HUES64 (cell line): ENCODE measurements around the gene PPM1M.

Experiments used
- H3K27ac ChIP-seq: 2 replicates; pipeline ENCODE4 v1.7.0; 2013; ENCODE audit warnings: low read depth, low read length, inconsistent platforms
- H3K27me3 ChIP-seq: 2 replicates; pipeline ENCODE4 v1.6.1; 2013; ENCODE audit warnings: mild to moderate bottlenecking, low read length; ENCODE audit not compliant: insufficient read depth
- H3K36me3 ChIP-seq: 2 replicates; pipeline ENCODE4 v1.6.1; 2013; ENCODE audit warnings: mild to moderate bottlenecking, low read length; ENCODE audit not compliant: insufficient read depth
- H3K4me1 ChIP-seq: 2 replicates; pipeline ENCODE4 v1.6.1; 2013; ENCODE audit warnings: mild to moderate bottlenecking, low read length, moderate library complexity; ENCODE audit not compliant: insufficient read depth
- H3K4me3 ChIP-seq: 2 replicates; pipeline ENCODE4 v1.5.1; 2013; ENCODE audit warnings: mild to moderate bottlenecking, low read length, moderate library complexity
- H3K9ac ChIP-seq: 2 replicates; pipeline ENCODE4 v1.6.1; 2013; ENCODE audit warnings: mild to moderate bottlenecking, low read depth, low read length
- H3K9me3 ChIP-seq: 2 replicates; pipeline ENCODE4 v1.6.1; 2013; ENCODE audit warnings: low read depth, low read length; ENCODE audit not compliant: insufficient read depth
- WGBS: fragments of 150-250, 120-280 bp; methylation state at CpG from one replicate; pipeline ENCODE4 v1.1.7; 2013; ENCODE audit warnings: missing lambda C conversion rate; 5-methylcytosine and 5-hydroxymethylcytosine counted together

Gene PPM1M

DNA sequence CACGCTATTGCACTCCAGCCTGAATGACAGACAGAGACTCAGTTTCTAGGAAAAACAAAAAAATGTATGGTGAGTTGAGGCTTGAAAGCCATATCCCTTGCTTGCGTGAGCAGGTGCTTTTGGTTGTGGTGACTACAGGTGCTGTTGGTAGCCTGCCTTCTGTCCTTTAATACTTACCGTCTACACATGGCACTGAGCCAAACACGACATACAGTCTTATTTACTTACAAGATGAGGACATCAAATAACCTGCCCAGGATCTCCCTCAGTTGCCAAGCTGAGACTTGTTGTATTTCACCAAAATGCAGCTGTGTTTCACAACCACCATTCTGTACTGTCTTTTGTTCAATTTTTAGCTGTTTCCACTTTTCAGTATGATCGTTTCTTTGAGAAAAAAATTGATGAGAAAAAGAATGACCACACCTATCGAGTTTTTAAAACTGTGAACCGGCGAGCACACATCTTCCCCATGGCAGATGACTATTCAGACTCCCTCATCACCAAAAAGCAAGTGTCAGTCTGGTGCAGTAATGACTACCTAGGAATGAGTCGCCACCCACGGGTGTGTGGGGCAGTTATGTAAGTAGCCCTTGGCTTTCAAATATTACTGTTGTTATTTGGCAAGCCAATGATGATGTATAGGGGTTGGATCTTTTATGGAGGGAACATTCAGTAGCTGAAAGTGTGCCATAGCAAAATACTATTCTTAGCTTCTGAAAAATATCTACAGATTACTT, 41.1 kb upstream of the PPM1M start:
- Histone ChIP-seq H3K4me1 (no peaks in the 10 kb centered on the region), H3K4me3 (no peak overlapping the region), H3K27ac (no peak overlapping the region), H3K9me3 (no peaks in the 10 kb centered on the region), H3K27me3 (no peaks in the 10 kb centered on the region), H3K36me3 (peaks cover 95% of the 10 kb centered on the region), H3K9ac (no peak overlapping the region)
- WGBS = 95% methylated on average over 10 of the region's 10 CpGs

DNA sequence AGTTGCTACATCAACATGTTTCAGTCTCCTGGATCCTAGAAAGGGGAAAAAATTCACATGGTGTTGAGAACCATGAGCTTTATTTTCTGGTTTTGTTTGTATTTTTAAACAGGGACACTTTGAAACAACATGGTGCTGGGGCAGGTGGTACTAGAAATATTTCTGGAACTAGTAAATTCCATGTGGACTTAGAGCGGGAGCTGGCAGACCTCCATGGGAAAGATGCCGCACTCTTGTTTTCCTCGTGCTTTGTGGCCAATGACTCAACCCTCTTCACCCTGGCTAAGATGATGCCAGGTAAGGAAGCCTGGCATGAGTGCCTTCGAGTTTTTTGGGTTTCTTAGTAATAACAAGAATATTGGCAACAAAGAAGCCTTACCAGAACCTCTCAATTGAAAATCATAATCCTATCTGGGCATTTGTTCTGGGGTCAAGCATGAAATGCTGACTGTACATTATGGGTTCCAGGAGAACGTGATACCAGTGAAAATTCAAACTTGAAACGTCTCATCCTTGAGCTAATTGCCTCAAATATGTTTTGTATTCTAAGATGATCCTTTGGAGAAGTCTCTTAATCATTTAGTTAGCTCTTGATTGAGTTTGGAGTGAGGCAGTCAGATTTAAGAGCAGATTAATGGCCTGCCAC, 39.7 kb upstream of the PPM1M start:
- Histone ChIP-seq H3K27ac (no peak overlapping the region), H3K27me3 (no peaks in the 10 kb centered on the region), H3K36me3 (peaks cover 96% of the 10 kb centered on the region), H3K9ac (no peak overlapping the region), H3K4me3 (no peak overlapping the region), H3K4me1 (no peaks in the 10 kb centered on the region), H3K9me3 (no peaks in the 10 kb centered on the region)
- 96% methylated on average over 5 of the region's 6 CpGs for WGBS

GRCh38 chr3:52208556-52208955, 37.0 kb upstream of the PPM1M start:
- Histone ChIP-seq H3K36me3 (peaks cover 95% of the 10 kb centered on the region), H3K9ac (no peak overlapping the region), H3K4me1 (no peaks in the 10 kb centered on the region), H3K4me3 (no peak overlapping the region), H3K27me3 (no peaks in the 10 kb centered on the region), H3K9me3 (no peaks in the 10 kb centered on the region), H3K27ac (no peak overlapping the region)
- 93% methylated on average over 4 of the region's 4 CpGs for WGBS

GRCh38 chr3:52210037-52210436, 35.5 kb upstream of the PPM1M start:
- peaks cover 95% of the 10 kb centered on the region for H3K36me3 ChIP-seq

GRCh38 chr3:52210550-52211046, 35.0 kb upstream of the PPM1M start:
- H3K9me3 ChIP-seq = no peaks in the 10 kb centered on the region
- peaks cover 93% of the 10 kb centered on the region for H3K36me3 ChIP-seq
- H3K4me1 ChIP-seq = no peaks in the 10 kb centered on the region
- H3K27me3 ChIP-seq = no peaks in the 10 kb centered on the region
- no peak overlapping the region for H3K4me3 ChIP-seq
- H3K27ac ChIP-seq = no peak overlapping the region
- 95% methylated on average over 5 of the region's 6 CpGs for WGBS
- H3K9ac ChIP-seq = no peak overlapping the region

More at GRCh38 chr3:52210037-52210436, 35.5 kb upstream of the PPM1M start:
- Histone ChIP-seq H3K4me3 (no peak overlapping the region), H3K9ac (no peak overlapping the region), H3K27me3 (no peaks in the 10 kb centered on the region), H3K27ac (no peak overlapping the region), H3K9me3 (no peaks in the 10 kb centered on the region), H3K4me1 (no peaks in the 10 kb centered on the region)

DNA sequence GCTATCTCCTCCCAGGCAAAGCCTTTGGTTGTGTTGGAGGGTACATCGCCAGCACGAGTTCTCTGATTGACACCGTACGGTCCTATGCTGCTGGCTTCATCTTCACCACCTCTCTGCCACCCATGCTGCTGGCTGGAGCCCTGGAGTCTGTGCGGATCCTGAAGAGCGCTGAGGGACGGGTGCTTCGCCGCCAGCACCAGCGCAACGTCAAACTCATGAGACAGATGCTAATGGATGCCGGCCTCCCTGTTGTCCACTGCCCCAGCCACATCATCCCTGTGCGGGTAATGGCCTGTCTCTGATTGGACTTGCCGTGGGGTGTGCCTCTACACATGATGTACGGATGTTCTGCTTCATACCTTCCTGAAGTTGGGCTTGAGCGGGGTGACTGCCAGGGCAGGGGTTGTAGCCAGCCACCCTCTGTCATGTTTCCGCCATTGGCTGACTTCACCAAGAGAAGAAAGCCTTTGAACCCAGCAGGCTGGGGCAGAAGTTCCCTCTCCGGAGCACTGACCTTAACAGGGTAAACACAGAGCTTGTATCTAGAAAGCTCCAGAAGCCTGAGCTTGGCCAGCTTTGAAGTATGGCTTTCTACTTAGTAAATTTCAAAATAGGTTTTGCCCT, 34.2 kb upstream of the PPM1M start:
- Histone ChIP-seq H3K4me1 (no peaks in the 10 kb centered on the region), H3K27me3 (no peaks in the 10 kb centered on the region), H3K9me3 (no peaks in the 10 kb centered on the region), H3K36me3 (peaks cover 85% of the 10 kb centered on the region), H3K4me3 (no peak overlapping the region), H3K27ac (no peak overlapping the region), H3K9ac (no peak overlapping the region)
- 95% methylated on average over 18 of the region's 18 CpGs for WGBS

DNA sequence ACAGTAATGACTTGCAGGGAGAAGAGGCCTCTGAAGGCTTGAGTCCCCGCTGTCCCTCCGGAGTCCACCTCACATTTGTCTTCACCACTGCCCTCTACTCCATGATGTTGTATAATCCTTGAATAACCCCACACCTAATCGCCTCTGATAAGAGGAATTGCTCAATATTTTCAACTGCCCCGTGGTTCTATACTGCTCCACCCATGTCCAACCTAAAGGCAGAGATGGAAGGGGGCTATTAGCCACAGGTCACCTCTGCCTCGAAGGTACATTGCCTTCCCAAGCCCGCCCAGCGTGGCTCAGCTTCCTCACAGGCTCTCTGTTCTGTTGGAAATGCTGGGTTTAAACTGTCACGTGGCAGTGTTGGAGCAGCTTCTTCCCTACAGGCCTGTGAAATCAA, 32.6 kb upstream of the PPM1M start:
- Histone ChIP-seq H3K4me1 (no peaks in the 10 kb centered on the region), H3K36me3 (peaks cover 71% of the 10 kb centered on the region), H3K9ac (no peak overlapping the region), H3K27ac (no peak overlapping the region), H3K4me3 (no peak overlapping the region), H3K9me3 (no peaks in the 10 kb centered on the region), H3K27me3 (no peaks in the 10 kb centered on the region)
- 82% methylated on average over 8 of the region's 8 CpGs for WGBS

GRCh38 chr3:52213901-52214300, 31.7 kb upstream of the PPM1M start:
- Histone ChIP-seq H3K36me3 (peaks cover 62% of the 10 kb centered on the region), H3K4me3 (no peak overlapping the region), H3K4me1 (no peaks in the 10 kb centered on the region), H3K27ac (no peak overlapping the region), H3K9me3 (no peaks in the 10 kb centered on the region), H3K9ac (no peak overlapping the region), H3K27me3 (no peaks in the 10 kb centered on the region)

- no peak overlapping the region for H3K27ac ChIP-seq
- H3K4me3 ChIP-seq = no peak overlapping the region
- no peak overlapping the region for H3K9ac ChIP-seq
- H3K4me1 ChIP-seq = no peaks in the 10 kb centered on the region
- 98% methylated on average over 7 of the region's 7 CpGs for WGBS
- no peaks in the 10 kb centered on the region for H3K9me3 ChIP-seq
- peaks cover 48% of the 10 kb centered on the region for H3K36me3 ChIP-seq
- no peaks in the 10 kb centered on the region for H3K27me3 ChIP-seq
These were observed 30.2 kb upstream of the PPM1M start for GRCh38 chr3:52215351-52215750.

DNA sequence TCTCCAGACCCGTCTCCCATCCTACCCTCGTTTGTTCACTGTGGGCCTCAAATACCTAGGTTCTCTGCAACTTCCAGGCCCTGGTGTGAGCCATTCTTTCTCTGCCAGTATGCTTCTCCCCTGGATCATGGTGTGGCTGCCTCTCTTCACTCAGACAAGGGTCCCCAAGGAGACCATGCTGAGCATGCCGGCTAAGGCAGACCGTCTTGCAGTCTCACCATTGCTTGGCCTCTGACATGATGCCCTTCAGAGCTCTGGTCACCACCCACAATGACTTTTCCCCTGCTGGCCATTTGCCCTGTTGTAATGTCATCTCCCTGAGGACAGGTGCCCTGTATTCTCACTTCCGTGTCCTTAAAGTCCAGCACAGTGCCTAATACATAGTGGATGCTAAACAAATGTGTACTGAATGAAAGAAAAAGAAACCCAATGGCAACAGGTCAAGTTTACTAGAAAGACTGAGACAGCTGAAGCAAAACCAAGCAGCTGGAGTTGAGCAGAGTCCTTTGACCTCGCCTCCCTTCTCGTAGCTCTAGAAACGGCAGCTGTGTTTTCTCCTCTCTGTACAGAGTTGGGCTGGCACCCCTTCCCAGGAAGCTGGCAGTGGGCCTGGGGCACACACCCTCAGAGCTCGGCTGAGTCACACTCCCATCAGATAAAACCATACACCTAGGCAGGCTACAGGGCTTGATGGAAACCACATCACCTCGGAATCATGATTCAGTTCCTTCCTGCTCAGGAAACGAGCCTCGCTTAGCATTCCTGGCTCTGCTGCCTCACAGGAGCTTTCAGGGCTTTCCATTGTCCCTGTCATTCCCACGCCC, 28.8 kb upstream of the PPM1M start:
- H3K4me3 ChIP-seq = no peak overlapping the region
- H3K9ac ChIP-seq = no peak overlapping the region
- H3K27ac ChIP-seq = no peak overlapping the region
- H3K4me1 ChIP-seq = no peaks in the 10 kb centered on the region
- H3K27me3 ChIP-seq = no peaks in the 10 kb centered on the region
- H3K36me3 ChIP-seq = peaks cover 34% of the 10 kb centered on the region
- 87% methylated on average over 13 of the region's 13 CpGs for WGBS
- H3K9me3 ChIP-seq = no peaks in the 10 kb centered on the region

DNA sequence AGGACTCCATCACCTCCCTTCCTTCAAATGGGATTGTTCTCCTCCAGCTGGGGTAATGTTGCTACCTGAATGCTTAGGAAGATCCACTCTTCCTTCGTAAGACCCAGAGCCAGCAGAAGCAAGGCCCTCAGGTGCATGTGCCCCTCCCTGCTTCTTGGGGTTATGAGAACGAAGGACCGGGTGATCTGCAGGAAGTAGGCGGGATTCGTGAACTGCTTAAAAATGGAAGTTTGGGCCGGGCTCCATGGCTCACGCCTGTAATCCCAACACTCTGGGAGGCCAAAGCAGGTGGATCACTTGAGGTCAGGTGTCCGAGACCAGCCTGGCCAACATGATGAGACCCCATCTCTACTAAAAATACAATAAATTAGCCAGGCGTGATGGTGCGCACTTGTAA, 28.2 kb upstream of the PPM1M start:
- H3K4me1 ChIP-seq = no peaks in the 10 kb centered on the region
- peaks cover 28% of the 10 kb centered on the region for H3K36me3 ChIP-seq
- no peak overlapping the region for H3K9ac ChIP-seq
- WGBS = 88% methylated on average over 10 of the region's 10 CpGs
- no peaks in the 10 kb centered on the region for H3K27me3 ChIP-seq
- H3K4me3 ChIP-seq = no peak overlapping the region
- no peak overlapping the region for H3K27ac ChIP-seq
- no peaks in the 10 kb centered on the region for H3K9me3 ChIP-seq
